Naive thymus-derived CD4-positive, alpha-beta T cell (primary cell): ENCODE measurements around the gene DSTN. TPM values are rescaled to one million over a fixed set of nuclear protein-coding genes. Genes with fewer than 3 reads are reported as not detected.
A peak's percentile ranks its signal among the peaks of the same experiment; 100 is the strongest.

Source experiments
- ATAC-seq: fragments of 150-1000 bp; cut with Tn5 transposase; 2 replicates; pipeline ENCODE4 v1.10.0; 2021; ENCODE audit warnings: mild to moderate bottlenecking, moderate library complexity
- CTCF ChIA-PET: fragments of 350-600 bp; sonication (Branson Sonifier 250); formaldehyde crosslinking; loops from one replicate; lab custom pipeline; 2021; ENCODE audit warnings: antibody characterized with exemption; lab: Charles Lee
- POLR2A ChIA-PET: fragments of 350-600 bp; sonication (Branson Sonifier 250); formaldehyde crosslinking; loops from one replicate; lab custom pipeline; 2021; ENCODE audit warnings: antibody characterized with exemption, inconsistent platforms; lab: Charles Lee
- DNase-seq, 9 donors: peaks; one replicate each; pipeline versions ENCODE4 v3.0.0 to v3.0.0-alpha.2; 2020 to 2022; ENCODE audit warnings: mixed read lengths in 1 of 9
- H3K27ac ChIP-seq: one replicate; pipeline ENCODE4 v1.7.0; 2013; ENCODE audit warnings: mild to moderate bottlenecking, low read depth, low read length, moderate library complexity
- H3K27me3 ChIP-seq, 2 donors: one replicate each; pipeline ENCODE4 v1.7.0; 2013; ENCODE audit warnings: low read length in 2 of 2, mild to moderate bottlenecking in 2 of 2, moderate library complexity in 2 of 2; ENCODE audit not compliant: control insufficient read depth in 2 of 2, insufficient read depth in 2 of 2
- H3K36me3 ChIP-seq, 3 experiments: 1 replicate in 2 of 3; 2 replicates in 1 of 3; pipeline ENCODE4 v1.7.0; 2013; ENCODE audit warnings: low read length in 3 of 3, mild to moderate bottlenecking in 3 of 3, moderate library complexity in 1 of 3; ENCODE audit not compliant: insufficient read depth in 3 of 3, control insufficient read depth in 2 of 3
- H3K4me1 ChIP-seq, 2 donors: one replicate each; pipeline ENCODE4 v1.7.0; 2013; ENCODE audit warnings: low read length in 2 of 2, mild to moderate bottlenecking in 2 of 2, moderate library complexity in 1 of 2; ENCODE audit not compliant: control insufficient read depth in 2 of 2, insufficient read depth in 2 of 2
- H3K4me3 ChIP-seq: 2 replicates; pipeline ENCODE4 v1.7.0; 2013; ENCODE audit warnings: mild to moderate bottlenecking, low read length
- H3K9me3 ChIP-seq, 3 experiments: 1 replicate in 2 of 3; 2 replicates in 1 of 3; pipeline ENCODE4 v1.7.0; 2013; ENCODE audit warnings: low read length in 3 of 3; ENCODE audit not compliant: control insufficient read depth in 2 of 3
- H3K27ac Mint-ChIP-seq, 9 donors: one replicate each; pipeline ENCODE4 v1.8.0; 2020 to 2022; ENCODE audit warnings: mixed read lengths in 9 of 9, mild to moderate bottlenecking in 8 of 9, moderate library complexity in 5 of 9, inconsistent platforms in 2 of 9
- H3K27me3 Mint-ChIP-seq, 5 donors: one replicate each; pipeline ENCODE4 v1.8.0; 2021 to 2022; ENCODE audit warnings: mixed read lengths in 5 of 5, mild to moderate bottlenecking in 1 of 5
- H3K36me3 Mint-ChIP-seq, 5 donors: one replicate each; pipeline ENCODE4 v1.8.0; 2020 to 2022; ENCODE audit warnings: mixed read lengths in 5 of 5, mild to moderate bottlenecking in 3 of 5, inconsistent platforms in 1 of 5
- H3K4me1 Mint-ChIP-seq, 7 donors: one replicate each; pipeline ENCODE4 v1.8.0; 2020 to 2022; ENCODE audit warnings: mixed read lengths in 7 of 7, mild to moderate bottlenecking in 3 of 7, inconsistent platforms in 1 of 7
- H3K4me3 Mint-ChIP-seq, 10 donors: one replicate each; pipeline ENCODE4 v1.8.0; 2020 to 2022; ENCODE audit warnings: mild to moderate bottlenecking in 10 of 10, mixed read lengths in 10 of 10, moderate library complexity in 6 of 10, inconsistent platforms in 2 of 10
- H3K9me3 Mint-ChIP-seq, 11 donors: one replicate each; pipeline ENCODE4 v1.8.0; 2020 to 2022; ENCODE audit warnings: mixed read lengths in 11 of 11, mild to moderate bottlenecking in 4 of 11, inconsistent platforms in 1 of 11, moderate library complexity in 1 of 11
- intact Hi-C, 2 donors: fragments of 100-400 bp; cut with micrococcal nuclease; formaldehyde crosslinking; loops; one replicate each; pipeline ENCODE4 v1.15.1; 2023
- polyA plus RNA-seq, 2 donors: library from polyadenylated mRNA; unstranded; fragments of 300-500 nt; fragmentation: Illumina TruSeq; gene quantifications; one replicate each; pipeline ENCODE4 v1.2.3, GENCODE V29; 2021
- total RNA-seq, 6 experiments: library from RNA in 5 of 6; stranded (reverse) in 5 of 6; gene quantifications; 1 replicate in 5 of 6; 2 replicates in 1 of 6; pipeline ENCODE4 v1.2.3 and lab custom pipeline; 2021 to 2026

The DSTN gene
- total and polyA plus RNA-seq, 7 experiments from 2014 or later, result 28.7 to 113 (median 38.7) TPM

GRCh38 chr20:17609811-17610377, 40.0 kb downstream of the DSTN start:
- H3K27me3 Mint-ChIP-seq, result no peaks in the 10 kb centered on the region
- H3K36me3 Mint-ChIP-seq, result peaks cover 6 to 24% (median 7%) of the 10 kb centered on the region in 5 donors
- H3K27ac Mint-ChIP-seq, result peak overlapping the region; percentile 84 to 98 (median 94)
- H3K9me3 Mint-ChIP-seq, result no peaks in the 10 kb centered on the region
- no peaks in the 10 kb centered on the region for H3K27me3 ChIP-seq
- no peak overlapping the region for H3K4me3 ChIP-seq
- POLR2A ChIA-PET, result interaction anchor here (0.7 to 2.3 kb wide), 6 partner anchors 8 to 358 kb away, joined by 3 to 31 read pairs (median 5); partner anchors contain the start of genes BFSP1, DSTN, MGME1 and RRBP1
- peaks cover 39 to 40% of the 10 kb centered on the region in 2 donors for H3K4me1 ChIP-seq
- intact Hi-C loops, result loop anchor here (1.0 to 5.0 kb wide), 5 partner anchors 40 to 897 kb away; partner anchors contain the start of genes DSTN (in 2 of the 2), RRBP1 (in 2 of the 2), MGME1 (in 1 of the 2) and SEC23B (in 1 of the 2)
- no peak for ATAC-seq
- H3K9me3 ChIP-seq, result no peaks in the 10 kb centered on the region
- H3K4me1 Mint-ChIP-seq, result peaks cover 20 to 53% (median 40%) of the 10 kb centered on the region in 7 donors
- CTCF ChIA-PET, result interaction anchor here (0.6 to 2.1 kb wide), 3 partner anchors 39 to 377 kb away, joined by 3 to 11 read pairs (median 8); partner anchors contain the start of genes DSTN and RRBP1
- peak overlapping the region; percentile 60 for H3K27ac ChIP-seq
- H3K4me3 Mint-ChIP-seq, result peak overlapping the region; percentile 49 to 76 (median 70)
- H3K36me3 ChIP-seq, result peaks cover 0 to 4% (median 0%) of the 10 kb centered on the region in 3 experiments
- peak in 1 of 9 donors; percentile 19 for DNase-seq

- Mint-ChIP-seq H3K27me3 (no peaks in the 10 kb centered on the region), H3K36me3 (peaks cover 6 to 17% (median 6%) of the 10 kb centered on the region in 5 donors), H3K27ac (peak overlapping the region; percentile 84 to 98 (median 94)), H3K4me1 (peaks cover 20 to 53% (median 40%) of the 10 kb centered on the region in 7 donors), H3K9me3 (no peaks in the 10 kb centered on the region), H3K4me3 (peak overlapping the region; percentile 62 to 76 (median 70))
- peaks cover 39 to 40% of the 10 kb centered on the region in 2 donors for H3K4me1 ChIP-seq
- peaks cover 0 to 4% (median 0%) of the 10 kb centered on the region in 3 experiments for H3K36me3 ChIP-seq
- H3K27me3 ChIP-seq, result no peaks in the 10 kb centered on the region
- intact Hi-C loops, result loop anchor here (1.0 to 5.0 kb wide), 5 partner anchors 40 to 896 kb away; partner anchors contain the start of genes DSTN (in 2 of the 2), RRBP1 (in 2 of the 2), MGME1 (in 1 of the 2) and SEC23B (in 1 of the 2)
- H3K27ac ChIP-seq, result peak overlapping the region; percentile 60
- H3K9me3 ChIP-seq, result no peaks in the 10 kb centered on the region
- H3K4me3 ChIP-seq, result peak overlapping the region; percentile 36
- CTCF ChIA-PET, result interaction anchor here (0.6 to 2.1 kb wide), 4 partner anchors 40 to 376 kb away, joined by 3 to 11 read pairs (median 6); partner anchors contain the start of genes DSTN and RRBP1
- POLR2A ChIA-PET, result interaction anchor here (0.6 to 2.3 kb wide), 7 partner anchors 9 to 913 kb away, joined by 3 to 31 read pairs (median 5); partner anchors contain the start of genes DSTN, MGME1, RRBP1 and SNX5
- peak; percentile 80 for ATAC-seq
- peak in 8 of 9 donors; percentile 56 to 82 (median 78) for DNase-seq
Observed at GRCh38 chr20:17610566-17611289, 40.9 kb downstream of the DSTN start.

GRCh38 chr20:17611290-17611539, 41.3 kb downstream of the DSTN start:
- ChIA-PET POLR2A (interaction anchor here (1.1 to 2.3 kb wide), 6 partner anchors 9 to 357 kb away, joined by 3 to 31 read pairs (median 5); partner anchors contain the start of genes DSTN, MGME1, RRBP1 and SNX5), CTCF (interaction anchor here (1.1 to 2.1 kb wide), 3 partner anchors 41 to 75 kb away, joined by 4 to 11 read pairs (median 8); partner anchors contain the start of genes DSTN and RRBP1)
- H3K27ac ChIP-seq, result peak overlapping the region; percentile 60
- H3K27me3 ChIP-seq, result no peaks in the 10 kb centered on the region
- H3K4me3 Mint-ChIP-seq, result peak overlapping the region in 9 of 10 donors; percentile 23 to 76 (median 62)
- H3K9me3 Mint-ChIP-seq, result no peaks in the 10 kb centered on the region
- peak overlapping the region in 8 of 9 donors; percentile 84 to 98 (median 95) for H3K27ac Mint-ChIP-seq
- peaks cover 6 to 17% (median 6%) of the 10 kb centered on the region in 5 donors for H3K36me3 Mint-ChIP-seq
- peak in 1 of 9 donors; percentile 39 for DNase-seq
- H3K4me3 ChIP-seq, result peak overlapping the region; percentile 36
- intact Hi-C loops, result loop anchor here (2.0 to 5.0 kb wide), 3 partner anchors 71 to 896 kb away; partner anchors contain the start of genes MGME1 (in 1 of the 2), RRBP1 (in 1 of the 2), SEC23B (in 1 of the 2) and SNX5 (in 1 of the 2)
- no peaks in the 10 kb centered on the region for H3K9me3 ChIP-seq
- H3K36me3 ChIP-seq, result peaks cover 0 to 4% (median 0%) of the 10 kb centered on the region in 3 experiments
- H3K27me3 Mint-ChIP-seq, result no peaks in the 10 kb centered on the region
- ATAC-seq, result peak; percentile 31
- peaks cover 20 to 53% (median 40%) of the 10 kb centered on the region in 7 donors for H3K4me1 Mint-ChIP-seq
- peaks cover 39 to 40% of the 10 kb centered on the region in 2 donors for H3K4me1 ChIP-seq

GRCh38 chr20:17611540-17612286, 41.8 kb downstream of the DSTN start:
- DNase-seq (peak in 4 of 9 donors; percentile 7 to 30 (median 20)), ATAC-seq (no peak)
- intact Hi-C loops, result loop anchor here (2.0 to 5.0 kb wide), 3 partner anchors 71 to 895 kb away; partner anchors contain the start of genes MGME1 (in 1 of the 2), RRBP1 (in 1 of the 2), SEC23B (in 1 of the 2) and SNX5 (in 1 of the 2)
- Mint-ChIP-seq H3K4me1 (peaks cover 20 to 53% (median 40%) of the 10 kb centered on the region in 7 donors), H3K27me3 (no peaks in the 10 kb centered on the region), H3K27ac (peak overlapping the region; percentile 85 to 98 (median 95)), H3K36me3 (peaks cover 6 to 13% (median 6%) of the 10 kb centered on the region in 5 donors), H3K9me3 (no peaks in the 10 kb centered on the region), H3K4me3 (peak overlapping the region in 8 of 10 donors; percentile 23 to 85 (median 68))
- Histone ChIP-seq H3K27me3 (no peaks in the 10 kb centered on the region), H3K4me3 (peak overlapping the region; percentile 36), H3K4me1 (peaks cover 39 to 40% of the 10 kb centered on the region in 2 donors), H3K27ac (peak overlapping the region; percentile 60), H3K36me3 (peaks cover 0 to 4% (median 0%) of the 10 kb centered on the region in 3 experiments), H3K9me3 (no peaks in the 10 kb centered on the region)
- ChIA-PET CTCF (interaction anchor here (1.1 kb wide), 1 partner anchor 75 kb away, joined by 4 read pairs; no protein-coding TSS in a partner anchor), POLR2A (interaction anchor here (1.1 to 2.3 kb wide), 4 partner anchors 38 to 356 kb away, joined by 3 to 31 read pairs (median 6); partner anchors contain the start of genes DSTN, MGME1 and SNX5)

GRCh38 chr20:17612287-17612991, 42.6 kb downstream of the DSTN start:
- Histone ChIP-seq H3K27me3 (no peaks in the 10 kb centered on the region), H3K4me3 (no peak overlapping the region), H3K27ac (peak overlapping the region; percentile 60), H3K4me1 (peaks cover 39 to 40% of the 10 kb centered on the region in 2 donors), H3K36me3 (peaks cover 0 to 4% (median 0%) of the 10 kb centered on the region in 3 experiments), H3K9me3 (no peaks in the 10 kb centered on the region)
- ATAC-seq (peak; percentile 67), DNase-seq (peak in 6 of 9 donors; percentile 7 to 39 (median 21))
- Mint-ChIP-seq H3K27ac (peak overlapping the region; percentile 85 to 98 (median 95)), H3K4me3 (peak overlapping the region; percentile 53 to 85 (median 72)), H3K36me3 (peaks cover 5 to 8% (median 6%) of the 10 kb centered on the region in 5 donors), H3K27me3 (no peaks in the 10 kb centered on the region), H3K4me1 (peaks cover 20 to 53% (median 40%) of the 10 kb centered on the region in 7 donors), H3K9me3 (no peaks in the 10 kb centered on the region)
- CTCF ChIA-PET, result no interaction called here
- POLR2A ChIA-PET, result interaction anchor here (1.6 kb wide), 1 partner anchor 42 kb away, joined by 6 read pairs; the partner anchor contains the start of gene DSTN
- intact Hi-C loops, result loop anchor here in 1 of 2 donors (5.0 kb wide), 1 partner anchor 70 kb away; the partner anchor contains the start of gene RRBP1
